HG03521 (cell line): ENCODE results near the gene UPF2.

Source experiments
- ATAC-seq: cut with Tn5 transposase; IDR thresholded peaks from one replicate; pipeline ENCODE4 v1.9.1; 2021; ENCODE audit warnings: mild to moderate bottlenecking, moderate library complexity; ENCODE audit not compliant: unreplicated experiment

The UPF2 gene

GRCh38 chr10:11962176-11962575 is 80.4 kb downstream of the UPF2 start:
- ATAC-seq = no peak

DNA sequence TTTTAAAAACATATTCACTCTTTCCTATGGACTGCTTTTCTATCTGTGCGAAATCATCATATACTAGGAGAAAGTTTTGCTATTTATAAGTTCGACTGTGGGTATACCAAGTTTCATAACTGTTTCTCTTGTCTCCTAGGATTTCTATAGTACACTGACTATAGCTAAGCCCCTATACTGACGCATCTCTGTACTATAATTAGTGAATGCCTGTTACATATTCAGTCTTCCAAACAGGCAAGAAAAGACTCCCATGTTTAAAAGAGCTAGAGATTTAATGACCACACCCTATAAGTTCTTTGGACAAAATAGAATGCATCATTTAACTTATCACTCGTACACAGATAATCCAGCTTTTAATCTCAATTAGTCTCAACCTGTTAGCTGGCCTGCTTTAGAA is 80.8 kb downstream of the UPF2 start:
- no peak for ATAC-seq

DNA sequence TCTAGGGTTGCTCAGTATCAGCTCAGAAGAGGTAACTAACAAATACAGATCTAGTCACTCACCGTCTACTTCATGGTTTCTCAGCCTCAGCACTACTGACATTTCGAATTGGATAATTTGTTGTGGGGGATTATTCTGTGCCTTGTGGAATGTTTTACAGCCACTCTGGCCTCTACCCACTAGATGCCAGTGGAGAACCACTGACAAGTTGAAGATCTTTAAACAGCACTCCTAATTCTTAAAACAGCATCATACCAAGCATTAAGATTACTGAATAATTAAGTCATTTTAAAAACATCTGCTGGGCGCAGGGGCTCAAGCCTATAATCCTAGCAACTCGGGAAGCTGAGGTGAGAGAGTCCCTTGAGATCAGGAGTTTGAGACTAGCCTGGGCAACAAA is 82.6 kb downstream of the UPF2 start:
- ATAC-seq = no peak

GRCh38 chr10:11958956-11959355 is 83.7 kb downstream of the UPF2 start:
- ATAC-seq = no peak

- ATAC-seq = no peak
These were observed 90.9 kb downstream of the UPF2 start for GRCh38 chr10:11951695-11952094.

DNA sequence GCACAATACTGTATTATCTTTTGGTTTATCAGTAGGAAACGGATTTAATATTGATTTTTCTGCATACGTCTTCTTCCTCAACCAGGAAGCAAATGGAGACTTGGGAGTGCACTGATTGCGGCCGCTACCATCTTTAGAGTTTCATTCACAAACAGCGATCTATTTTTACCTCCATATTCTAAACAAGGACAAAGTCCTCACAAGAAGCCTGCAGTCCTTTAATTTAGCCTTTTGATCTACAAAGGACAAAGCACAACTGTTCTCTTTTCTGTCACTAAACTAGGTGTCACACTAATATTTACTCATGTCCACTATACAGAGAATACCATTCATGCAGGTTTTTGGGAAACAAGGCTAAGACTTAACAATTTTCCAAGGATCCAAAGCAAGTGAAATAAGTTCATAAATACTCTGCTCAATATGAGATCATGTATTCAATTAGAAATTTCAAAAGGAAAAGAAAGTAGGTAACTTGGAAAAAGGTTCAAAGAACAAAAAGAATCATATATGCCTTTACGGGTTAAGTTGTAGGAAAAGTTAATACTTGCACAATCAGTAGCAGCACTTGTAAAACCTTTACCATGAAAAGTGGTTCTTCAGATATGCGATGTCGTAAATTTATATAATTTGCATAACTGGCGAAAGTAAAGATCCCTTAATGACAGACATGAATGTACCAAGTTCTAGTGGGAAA is 92.1 kb downstream of the UPF2 start:
- no peak for ATAC-seq

DNA sequence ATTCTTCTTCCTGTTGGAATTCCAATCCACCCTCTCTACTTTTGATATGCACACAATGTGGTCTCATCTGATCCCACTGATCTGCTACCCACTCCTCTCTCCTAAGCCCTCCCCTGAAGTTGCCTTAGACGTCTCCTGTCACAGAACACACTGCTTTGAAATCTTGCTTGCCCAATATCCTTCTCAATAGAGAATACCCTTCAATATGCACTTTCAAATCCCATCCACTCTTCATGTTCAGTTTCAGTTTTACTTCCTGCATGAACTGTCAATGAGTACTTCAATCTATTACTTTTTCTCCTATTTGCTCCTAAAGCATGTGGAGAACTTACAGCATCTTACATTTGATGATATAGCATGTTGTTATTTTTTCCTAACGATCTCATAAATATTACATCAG is 93.5 kb downstream of the UPF2 start:
- ATAC-seq = no peak

GRCh38 chr10:11946652-11947051 is 96.0 kb downstream of the UPF2 start:
- no peak for ATAC-seq

- no peak for ATAC-seq
These were observed 106.0 kb downstream of the UPF2 start for GRCh38 chr10:11936389-11937152.

GRCh38 chr10:11934262-11934661 is 108.3 kb downstream of the UPF2 start:
- ATAC-seq = no peak

DNA sequence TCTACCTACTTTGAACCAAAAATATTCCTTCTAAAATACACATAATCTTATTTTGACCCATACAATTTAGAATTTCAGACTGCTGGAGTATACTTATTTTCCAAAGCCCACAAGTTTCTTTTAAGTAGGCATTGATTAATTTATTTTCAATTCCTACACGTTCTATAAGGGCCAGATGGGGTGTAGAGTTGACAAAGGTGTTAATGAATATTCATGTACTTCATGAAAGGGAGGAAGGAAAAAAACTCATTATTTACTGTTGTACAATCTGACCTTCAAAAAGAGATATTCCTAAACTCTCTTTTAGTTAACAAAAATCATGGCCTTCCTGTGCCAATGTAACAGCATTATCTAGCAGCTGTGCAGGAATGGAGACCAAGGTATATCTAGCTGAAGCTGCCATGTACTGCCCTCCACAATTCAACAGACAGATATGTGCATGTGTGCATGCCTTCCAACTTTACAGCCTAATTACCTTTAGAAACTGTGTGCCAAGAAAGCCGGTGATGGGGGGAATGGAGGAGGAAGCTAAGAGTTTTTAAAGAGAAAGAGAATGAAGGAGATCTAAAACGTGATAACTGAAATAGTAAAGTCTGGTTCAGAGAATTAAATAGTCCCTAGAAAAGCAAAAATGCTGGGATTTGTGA is 108.9 kb downstream of the UPF2 start:
- no peak for ATAC-seq

- no peak for ATAC-seq
These were observed 111.6 kb downstream of the UPF2 start for GRCh38 chr10:11931038-11931437.

DNA sequence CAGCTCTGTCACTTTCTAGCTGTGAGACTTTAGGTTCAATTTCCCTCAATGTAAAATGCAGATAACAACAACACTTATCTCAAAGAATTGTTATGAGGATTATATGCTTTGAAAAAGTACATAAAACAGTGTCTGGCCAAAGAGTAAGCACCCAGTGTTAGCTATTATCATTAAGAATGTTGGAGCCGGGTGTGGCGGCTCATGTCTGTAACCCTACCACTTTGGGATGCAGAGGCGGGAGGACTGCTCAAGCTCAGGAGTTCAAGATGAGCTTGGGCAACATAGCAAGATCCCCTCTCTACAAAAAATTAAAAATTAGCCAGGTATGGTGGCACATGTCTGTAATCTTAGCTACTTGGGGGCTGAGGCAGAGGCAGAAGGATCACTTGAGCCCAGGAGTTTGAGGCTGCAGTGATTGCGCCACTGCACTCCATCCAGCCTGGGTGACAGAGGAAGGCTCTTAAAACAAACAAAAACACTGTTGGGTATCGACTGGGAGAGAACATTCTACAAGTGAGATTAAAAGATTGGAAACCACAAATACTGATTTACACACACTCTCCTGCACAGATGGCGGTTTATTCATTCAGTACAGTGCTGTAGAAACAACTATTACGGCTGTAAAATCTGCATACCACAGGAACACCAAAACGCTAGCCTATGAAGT is 112.2 kb downstream of the UPF2 start:
- ATAC-seq = no peak

DNA sequence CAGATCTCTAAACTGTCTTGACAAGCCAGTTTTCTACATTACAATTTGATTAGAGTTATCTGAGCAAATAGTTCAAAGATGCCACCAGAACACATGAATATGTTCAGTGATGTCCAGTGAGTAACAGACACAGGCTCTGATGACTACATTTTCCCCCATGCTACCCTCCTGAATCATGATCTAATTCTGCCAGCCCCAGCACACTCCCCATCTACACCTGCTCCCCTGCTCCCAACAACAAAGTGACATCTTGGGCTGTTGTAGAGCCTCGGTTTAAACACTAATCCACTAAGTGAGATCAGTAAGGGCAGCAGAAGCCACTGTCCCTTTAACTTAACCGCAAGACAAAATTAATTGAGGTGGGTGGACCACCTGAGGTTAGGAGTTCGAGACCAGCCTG is 114.9 kb downstream of the UPF2 start:
- no peak for ATAC-seq

DNA sequence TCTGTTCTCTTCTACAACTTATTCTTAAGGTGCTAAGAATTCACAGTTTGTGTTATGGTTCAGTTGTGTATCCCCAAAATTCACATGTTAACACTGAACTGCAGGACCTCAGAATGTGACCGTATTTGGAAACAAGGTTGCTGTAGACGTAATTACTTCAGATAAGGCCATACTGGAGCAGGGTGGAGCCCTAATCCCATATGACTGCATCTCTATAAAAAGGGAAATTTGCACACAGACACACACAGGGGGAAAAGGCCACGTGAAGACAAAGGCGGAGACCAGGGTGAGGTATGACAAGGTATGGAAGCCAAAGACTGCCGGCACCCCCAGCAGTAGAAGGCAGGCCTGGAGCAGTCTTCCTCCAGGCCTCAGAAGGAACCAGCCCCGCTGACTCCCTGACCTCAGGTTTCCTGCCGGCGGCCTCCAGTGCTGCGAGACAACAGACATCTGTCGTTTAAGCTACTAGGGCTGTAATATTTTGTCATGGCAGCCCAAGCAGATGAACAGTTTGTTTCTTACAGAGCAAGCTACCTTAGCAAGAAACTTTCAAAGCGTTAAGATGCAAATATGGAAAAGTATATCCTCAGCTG is 120.7 kb downstream of the UPF2 start:
- no peak for ATAC-seq

DNA sequence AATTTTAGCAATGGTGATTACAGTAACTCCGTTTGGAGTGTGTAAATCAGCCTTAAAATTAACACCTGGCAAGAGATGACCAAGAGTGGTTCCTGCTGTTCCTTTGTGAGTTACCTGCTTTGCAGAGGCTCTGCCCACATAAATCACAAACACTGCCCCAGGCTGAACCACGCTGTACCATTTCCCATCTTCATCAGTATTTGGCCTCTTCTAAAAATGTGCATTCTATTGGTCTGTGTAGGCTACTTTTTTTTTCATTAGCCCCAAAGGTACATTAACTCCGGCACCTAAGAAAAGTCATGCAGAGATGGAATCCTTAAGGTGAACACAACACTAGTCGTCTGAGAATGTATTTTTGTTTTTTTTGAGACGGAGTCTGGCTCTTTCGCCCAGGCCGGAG is 123.3 kb downstream of the UPF2 start:
- no peak for ATAC-seq

DNA sequence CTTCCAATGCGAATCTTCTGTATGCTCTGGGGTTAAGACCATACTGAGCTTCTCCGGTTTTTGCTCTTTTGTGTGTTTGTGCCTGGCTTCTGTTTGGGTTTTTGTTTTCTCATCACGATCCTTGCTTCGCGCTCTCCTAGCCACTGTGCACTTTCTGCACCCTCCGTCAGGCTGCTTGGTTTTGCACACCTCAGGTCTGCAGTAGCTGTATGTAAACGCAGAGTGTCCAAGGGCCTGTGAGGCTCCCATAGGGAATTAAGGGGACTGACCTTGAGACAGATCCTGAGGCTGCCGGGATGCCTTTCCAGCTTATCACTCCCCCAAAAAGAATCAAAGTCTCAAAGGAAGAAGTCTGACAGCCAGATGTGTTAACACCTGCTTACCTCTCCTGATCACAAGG is 124.2 kb downstream of the UPF2 start:
- no peak for ATAC-seq

DNA sequence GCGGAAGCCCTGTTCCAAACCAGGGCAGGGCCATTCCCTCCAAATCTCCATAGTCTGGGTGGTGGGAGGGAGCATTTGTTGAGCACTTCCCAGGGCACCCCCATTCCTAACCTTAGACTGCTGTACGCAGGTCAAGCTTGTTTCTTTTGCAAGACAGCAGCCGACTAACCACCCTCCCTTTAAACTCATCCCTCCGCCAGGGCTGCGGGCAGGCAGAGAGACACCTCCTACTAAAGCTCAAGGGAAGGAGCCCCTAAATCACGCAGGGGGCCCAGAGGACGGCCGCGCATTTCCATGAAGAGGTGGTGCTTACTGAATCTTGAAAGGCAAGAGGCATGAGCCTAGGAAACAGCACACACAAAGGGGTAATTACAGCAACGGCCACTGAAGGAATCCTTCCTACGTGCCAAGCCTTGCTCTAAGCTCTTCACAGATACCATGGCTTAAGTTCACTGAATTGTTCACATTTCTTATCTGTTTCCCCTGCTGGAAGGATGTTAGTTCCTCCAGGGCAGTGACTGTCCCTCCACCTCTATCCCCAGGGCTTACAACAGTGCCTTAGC is 129.4 kb downstream of the UPF2 start:
- no peak for ATAC-seq

DNA sequence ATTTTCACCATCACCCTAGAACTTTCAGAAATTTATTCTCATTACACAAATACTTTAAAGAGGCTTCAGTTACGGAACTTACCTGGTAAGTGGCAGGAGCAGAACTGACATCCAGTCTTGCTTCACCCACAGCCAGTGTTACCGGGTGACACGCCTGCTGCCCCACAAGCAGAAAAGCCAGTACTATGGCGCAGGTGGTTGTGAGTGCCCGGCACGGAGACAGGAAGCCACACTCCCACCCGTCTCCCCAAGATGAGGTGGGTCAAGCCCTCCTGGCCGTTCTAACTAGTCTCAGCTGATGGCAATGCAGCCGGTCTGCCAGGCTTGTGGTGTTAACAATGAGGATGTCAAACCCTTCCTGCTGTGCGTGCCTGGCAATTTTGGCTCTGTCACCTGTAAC is 132.5 kb downstream of the UPF2 start:
- ATAC-seq = no peak

DNA sequence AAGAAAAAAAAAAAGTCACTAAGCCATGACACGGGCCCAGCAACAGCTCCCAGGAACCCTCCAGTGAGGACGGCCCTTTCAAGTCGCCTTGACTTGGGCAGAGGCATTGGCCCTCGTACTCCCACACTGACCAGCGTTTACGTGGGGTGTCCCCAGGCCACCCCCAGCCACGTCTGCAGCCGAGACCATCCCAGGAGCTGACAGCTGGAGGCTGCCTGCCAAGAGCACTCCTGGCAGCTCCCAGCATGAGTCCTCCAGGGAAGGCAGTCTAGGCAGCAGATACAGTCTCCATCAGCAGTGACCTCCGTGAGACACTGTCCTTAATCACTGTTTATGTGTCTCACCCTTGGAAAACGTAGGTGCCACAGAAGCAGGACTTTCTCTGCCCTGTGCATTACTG is 133.0 kb downstream of the UPF2 start:
- no peak for ATAC-seq

- ATAC-seq = no peak
These were observed 133.6 kb downstream of the UPF2 start for GRCh38 chr10:11908991-11909390.
